SK-N-MC (cell line): ENCODE results near the gene HACE1.
"Not testable (repeated sequence)": the region's sequence is repeated elsewhere in the genome, so short reads cannot be mapped to it uniquely, and the experiment has no call there.

Experiments used
- DNase-seq: peaks from one replicate; pipeline ENCODE4 v3.0.0-alpha.2; 2011; ENCODE audit warnings: low read depth, low spot score
- H3K27ac ChIP-seq: fragments of 200-600 bp; sonication (generic); 2 replicates; pipeline ENCODE4 v1.5.1; 2016; ENCODE audit warnings: mixed run types
- H3K36me3 ChIP-seq: fragments of 200-600 bp; sonication (generic); 2 replicates; pipeline ENCODE4 v1.6.1; 2017; ENCODE audit warnings: antibody characterized with exemption, low read length, mixed read lengths; ENCODE audit not compliant: insufficient read depth
- H3K4me3 ChIP-seq: fragments of 200-600 bp; sonication (generic); 2 replicates; pipeline ENCODE4 v1.5.1; 2016
- H3K9ac ChIP-seq: fragments of 200-600 bp; sonication (generic); 2 replicates; pipeline ENCODE4 v1.8.0; 2017; ENCODE audit warnings: mixed run types, mixed read lengths; ENCODE audit not compliant: insufficient read length
- H3K9me3 ChIP-seq: fragments of 200-600 bp; sonication (generic); 2 replicates; pipeline ENCODE4 v1.6.1; 2017; ENCODE audit warnings: low read depth, mild to moderate bottlenecking, antibody characterized with exemption, low read length, moderate library complexity, mixed read lengths
- EZH2 ChIP-seq: fragments of 200-600 bp; sonication (generic); IDR thresholded peaks from one replicate; pipeline ENCODE4 v1.6.1; 2017; ENCODE audit warnings: antibody characterized with exemption
- FOXP2 ChIP-seq: optimal IDR thresholded peaks from 2 replicates; pipeline ENCODE3; 2011; ENCODE audit warnings: mild to moderate bottlenecking, moderate library complexity; ENCODE audit not compliant: insufficient read depth; ENCODE audit errors: extremely low read length, control extremely low read depth
- POLR2AphosphoS5 ChIP-seq: IDR thresholded peaks from 2 replicates; pipeline ENCODE4 v1.6.1; 2012; ENCODE audit warnings: mild to moderate bottlenecking, low read depth, low read length, borderline replicate concordance

HACE1 gene, protein sequence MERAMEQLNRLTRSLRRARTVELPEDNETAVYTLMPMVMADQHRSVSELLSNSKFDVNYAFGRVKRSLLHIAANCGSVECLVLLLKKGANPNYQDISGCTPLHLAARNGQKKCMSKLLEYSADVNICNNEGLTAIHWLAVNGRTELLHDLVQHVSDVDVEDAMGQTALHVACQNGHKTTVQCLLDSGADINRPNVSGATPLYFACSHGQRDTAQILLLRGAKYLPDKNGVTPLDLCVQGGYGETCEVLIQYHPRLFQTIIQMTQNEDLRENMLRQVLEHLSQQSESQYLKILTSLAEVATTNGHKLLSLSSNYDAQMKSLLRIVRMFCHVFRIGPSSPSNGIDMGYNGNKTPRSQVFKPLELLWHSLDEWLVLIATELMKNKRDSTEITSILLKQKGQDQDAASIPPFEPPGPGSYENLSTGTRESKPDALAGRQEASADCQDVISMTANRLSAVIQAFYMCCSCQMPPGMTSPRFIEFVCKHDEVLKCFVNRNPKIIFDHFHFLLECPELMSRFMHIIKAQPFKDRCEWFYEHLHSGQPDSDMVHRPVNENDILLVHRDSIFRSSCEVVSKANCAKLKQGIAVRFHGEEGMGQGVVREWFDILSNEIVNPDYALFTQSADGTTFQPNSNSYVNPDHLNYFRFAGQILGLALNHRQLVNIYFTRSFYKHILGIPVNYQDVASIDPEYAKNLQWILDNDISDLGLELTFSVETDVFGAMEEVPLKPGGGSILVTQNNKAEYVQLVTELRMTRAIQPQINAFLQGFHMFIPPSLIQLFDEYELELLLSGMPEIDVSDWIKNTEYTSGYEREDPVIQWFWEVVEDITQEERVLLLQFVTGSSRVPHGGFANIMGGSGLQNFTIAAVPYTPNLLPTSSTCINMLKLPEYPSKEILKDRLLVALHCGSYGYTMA

DNA sequence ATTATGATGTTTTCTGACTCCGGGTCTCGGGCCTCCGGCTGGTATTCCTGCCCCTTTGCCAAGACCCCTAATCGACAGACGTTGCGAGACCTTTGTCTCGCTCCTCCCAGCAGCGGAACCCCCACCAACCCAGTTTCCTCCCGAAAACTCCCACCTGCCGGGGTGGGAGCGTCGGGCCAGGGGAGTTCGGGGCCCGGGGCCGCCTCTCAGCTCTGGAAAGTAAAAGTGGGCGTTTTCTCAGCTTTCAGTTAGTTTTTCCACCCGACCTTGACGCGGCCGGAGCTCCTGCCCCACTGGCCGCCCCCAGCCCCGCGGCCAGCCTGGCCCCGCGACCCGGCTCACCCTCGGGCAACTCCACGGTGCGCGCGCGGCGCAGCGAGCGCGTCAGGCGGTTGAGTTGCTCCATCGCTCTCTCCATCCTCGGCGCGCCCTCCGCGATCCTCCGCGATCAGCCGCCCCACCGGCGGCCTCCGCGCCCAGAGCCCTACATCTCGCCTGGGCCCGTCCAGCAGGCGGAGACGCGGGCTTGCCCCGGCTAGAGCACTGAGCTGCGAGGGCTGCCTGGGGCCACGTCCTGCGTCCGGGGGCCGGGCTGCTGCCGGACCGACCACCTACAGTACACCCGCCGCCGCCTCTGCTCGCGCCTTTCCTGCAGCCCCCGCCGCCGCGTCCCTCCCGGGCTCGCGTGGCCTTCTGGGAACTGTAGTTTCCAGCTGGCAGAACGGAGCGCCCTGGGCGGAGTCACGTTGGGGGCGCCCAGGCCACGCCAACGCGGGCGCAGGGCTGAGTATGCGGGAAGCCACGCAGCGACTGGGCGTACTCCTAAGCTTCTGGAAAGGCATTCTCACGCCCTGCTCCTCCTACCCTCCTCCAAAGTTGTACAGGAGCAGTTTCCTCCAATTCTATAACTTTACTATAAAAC lies at the start of gene HACE1:
Gene HACE1, minus strand, starts transcription at position 695 of the 922 bp plus-strand sequence. Its CDS starts 277 bp downstream, at position 418.
- Histone ChIP-seq H3K9ac (peak within 1 kb of the TSS; percentile 69), H3K9me3 (no peaks in the 10 kb centered on the region), H3K27ac (no peak within 1 kb of the TSS), H3K4me3 (peak within 1 kb of the TSS; percentile 86), H3K36me3 (no peaks in the 10 kb centered on the region; the same call in 1 of the 2 replicates)
- TF ChIP-seq POLR2AphosphoS5: peak; percentile 88
- no peak for TF ChIP-seq FOXP2
- DNase-seq: peak; percentile 62

DNA sequence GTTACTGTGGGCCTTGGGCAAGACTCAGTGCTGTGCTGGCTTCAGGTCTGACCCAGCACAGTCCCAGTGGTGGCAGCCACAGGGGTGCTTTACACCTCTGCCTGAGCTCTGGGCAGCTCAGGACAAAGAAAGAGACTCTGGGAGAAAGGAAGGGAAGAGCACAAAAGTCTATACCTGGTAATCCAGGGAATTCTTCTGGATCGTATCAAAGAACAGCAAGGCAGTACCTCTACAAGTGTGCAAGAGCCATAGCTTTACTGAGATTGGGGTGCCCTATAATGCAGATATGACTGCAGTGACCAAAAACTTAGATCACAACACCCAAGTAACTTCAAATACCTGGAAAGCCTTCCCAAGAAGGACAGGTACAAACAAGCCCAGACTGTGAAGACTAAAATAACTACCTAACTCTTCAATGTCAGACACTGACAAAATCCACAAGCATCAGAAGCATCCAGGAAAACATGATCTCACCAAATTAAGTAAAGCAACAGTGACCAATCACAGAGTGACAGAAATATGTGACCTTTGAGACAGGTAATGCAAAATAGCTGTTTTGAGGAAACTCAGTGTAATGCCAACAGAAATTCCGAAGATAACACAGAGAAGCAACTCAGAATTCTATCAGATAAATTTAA lies 49.3 kb upstream of the HACE1 start:
- Histone ChIP-seq H3K9ac (no peak overlapping the region), H3K4me3 (no peak overlapping the region), H3K36me3 (no peaks in the 10 kb centered on the region), H3K9me3 (no peaks in the 10 kb centered on the region), H3K27ac (no peak overlapping the region)
- TF ChIP-seq EZH2: no peak
- TF ChIP-seq POLR2AphosphoS5: no peak
- no peak for TF ChIP-seq FOXP2
- DNase-seq: no peak

GRCh38 chr6:104908031-104908887 lies 48.5 kb upstream of the HACE1 start:
- no peaks in the 10 kb centered on the region for H3K9me3 ChIP-seq
- TF ChIP-seq FOXP2 (no peak), EZH2 (no peak), POLR2AphosphoS5 (no peak)

GRCh38 chr6:104898893-104899292 lies 39.2 kb upstream of the HACE1 start:
- H3K27ac ChIP-seq, DNase-seq, H3K9me3 ChIP-seq, H3K36me3 ChIP-seq, H3K9ac ChIP-seq, H3K4me3 ChIP-seq: not testable (repeated sequence)

More at GRCh38 chr6:104908031-104908887, 48.5 kb upstream of the HACE1 start:
- H3K27ac ChIP-seq: no peak overlapping the region
- no peak overlapping the region for H3K9ac ChIP-seq
- no peak overlapping the region for H3K4me3 ChIP-seq
- no peaks in the 10 kb centered on the region for H3K36me3 ChIP-seq
- no peak for DNase-seq

DNA sequence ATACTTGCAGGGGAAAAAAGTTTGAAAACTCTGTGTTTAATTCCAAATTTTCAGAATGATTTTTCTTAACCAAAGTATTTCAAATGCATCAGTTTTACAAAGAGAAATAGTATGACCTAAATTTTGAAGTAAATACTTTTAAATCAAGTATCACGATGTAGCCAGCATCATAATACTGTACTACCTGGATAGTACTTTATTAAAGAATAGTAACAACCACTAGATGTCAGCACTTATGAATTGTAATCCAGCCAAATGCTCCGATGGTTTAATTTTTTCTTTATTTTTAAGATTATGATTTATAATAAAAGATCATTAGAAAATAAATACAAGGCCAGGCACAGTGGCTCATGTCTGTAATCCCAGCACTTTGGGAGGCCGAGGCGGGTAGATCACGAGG lies 37.2 kb upstream of the HACE1 start:
- Histone ChIP-seq H3K36me3 (no peaks in the 10 kb centered on the region), H3K9me3 (no peaks in the 10 kb centered on the region), H3K9ac (no peak overlapping the region), H3K4me3 (no peak overlapping the region), H3K27ac (no peak overlapping the region)
- TF ChIP-seq FOXP2 (no peak), EZH2 (no peak), POLR2AphosphoS5 (no peak)
- DNase-seq: no peak

DNA sequence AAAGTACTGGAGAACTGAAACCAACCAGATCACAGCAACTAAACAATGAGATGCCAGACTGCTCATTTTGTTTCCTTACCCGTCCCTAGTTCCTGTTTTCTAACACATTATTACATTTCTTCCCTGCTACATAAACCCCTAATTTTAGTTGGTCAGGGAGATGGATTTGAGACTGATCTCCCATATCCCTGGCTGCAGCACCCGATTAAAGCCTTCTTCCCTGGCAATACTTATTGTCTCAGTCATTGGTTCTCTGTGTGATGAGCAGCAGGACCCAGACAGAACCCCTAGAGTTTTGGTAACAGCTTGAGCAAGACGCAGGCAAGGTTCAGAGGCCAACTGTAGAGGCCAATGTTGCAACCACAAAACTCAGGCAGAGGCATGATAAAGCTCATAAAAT lies 28.3 kb upstream of the HACE1 start:
- H3K4me3 ChIP-seq: no peak overlapping the region
- no peak for DNase-seq
- H3K9ac ChIP-seq: no peak overlapping the region
- H3K9me3 ChIP-seq: peaks cover 2% of the 10 kb centered on the region; the same call in 1 of the 2 replicates
- H3K36me3 ChIP-seq: no peaks in the 10 kb centered on the region
- H3K27ac ChIP-seq: no peak overlapping the region
- TF ChIP-seq FOXP2 (no peak), POLR2AphosphoS5 (no peak), EZH2 (no peak)

- Histone ChIP-seq H3K36me3 (no peaks in the 10 kb centered on the region), H3K9ac (no peak overlapping the region), H3K9me3 (peaks cover 2% of the 10 kb centered on the region; the same call in 1 of the 2 replicates), H3K4me3 (no peak overlapping the region), H3K27ac (no peak overlapping the region)
- peak; percentile 37 for DNase-seq
- TF ChIP-seq EZH2 (no peak), POLR2AphosphoS5 (no peak), FOXP2 (no peak)
Observed at GRCh38 chr6:104887350-104887749, 27.6 kb upstream of the HACE1 start.
